BJ (cell line): ENCODE data around the gene PYGO2. TPM values are rescaled to one million over a fixed set of nuclear protein-coding genes. Genes with fewer than 3 reads are reported as not detected.

Source experiments
- CTCF ChIA-PET: fragments of 350-600 bp; formaldehyde crosslinking; extraction: SDS; loops from one replicate; lab custom pipeline; 2021; ENCODE audit warnings: antibody characterized with exemption, inconsistent platforms; lab: Yijun Ruan, JAX
- POLR2A ChIA-PET: fragments of 300-600 bp; sonication (Branson Sonifier 250); formaldehyde crosslinking; extraction: SDS; loops from one replicate; lab custom pipeline; 2021; ENCODE audit warnings: antibody characterized with exemption; lab: Charles Lee
- DNase-seq: peaks from one replicate; pipeline ENCODE4 v3.0.0-alpha.2; 2011; ENCODE audit warnings: low read depth
- H3K27me3 ChIP-seq: 2 replicates; pipeline ENCODE4 v1.6.0; 2011; ENCODE audit warnings: low read length; ENCODE audit not compliant: control insufficient read depth, insufficient read depth
- H3K36me3 ChIP-seq: 2 replicates; pipeline ENCODE4 v1.5.1; 2011; ENCODE audit warnings: low read length; ENCODE audit not compliant: control insufficient read depth, insufficient read depth
- H3K4me3 ChIP-seq: 2 replicates; pipeline ENCODE4 v1.5.1; 2011; ENCODE audit warnings: low read depth, mild to moderate bottlenecking, control low read depth, low read length
- CTCF ChIP-seq: IDR thresholded peaks from 2 replicates; pipeline ENCODE4 v1.5.1; 2011; ENCODE audit warnings: low read depth, mild to moderate bottlenecking, control low read depth, inconsistent platforms, low read length, moderate library complexity; ENCODE audit not compliant: insufficient read depth
- polyA plus RNA-seq: library from polyadenylated mRNA; depleted of rRNA; stranded (reverse); fragments of >200 nt; gene quantifications from 2 replicates; pipeline ENCODE4 v1.2.3, GENCODE V29; 2011

Gene PYGO2
- polyA plus RNA-seq, 1 experiment, result 21.0 TPM

- POLR2A ChIA-PET, result interaction anchor here (0.9 kb wide), 1 partner anchor 12 kb away, joined by 4 read pairs; no protein-coding TSS in a partner anchor
- Histone ChIP-seq H3K4me3 (peak within 1 kb of the TSS; percentile 52), H3K27me3 (no peaks in the 10 kb centered on the region), H3K36me3 (peaks cover 6% of the 10 kb centered on the region)
- peak; percentile 80 for DNase-seq
- CTCF ChIA-PET, result interaction anchor here (0.7 to 5.8 kb wide), 21 partner anchors 7 to 621 kb away, joined by 3 to 36 read pairs (median 5); partner anchors contain the start of genes ADAM15, EFNA4, FLAD1 and LENEP
- peak; percentile 47 for TF ChIP-seq CTCF
These were observed 5.7 kb downstream of the PYGO2 start, which contains the start of gene PBXIP1 for GRCh38 chr1:154955718-154956543. Gene PBXIP1 (minus strand): TSS chr1:154956099. CDS start chr1:154953721, 2,378 bp downstream.

GRCh38 chr1:154955039-154955717, 6.4 kb downstream of the PYGO2 start:
- ChIA-PET CTCF (interaction anchor here (0.7 to 5.8 kb wide), 21 partner anchors 8 to 518 kb away, joined by 3 to 36 read pairs (median 5); partner anchors contain the start of genes ADAM15, EFNA4, FLAD1 and LENEP), POLR2A (interaction anchor here (0.6 to 0.9 kb wide), 2 partner anchors 12 to 492 kb away, joined by 3 to 4 read pairs; no protein-coding TSS in a partner anchor)
- no peak for TF ChIP-seq CTCF
- H3K36me3 ChIP-seq, result peaks cover 8% of the 10 kb centered on the region
- H3K4me3 ChIP-seq, result peak overlapping the region; percentile 52
- no peak for DNase-seq
- H3K27me3 ChIP-seq, result no peaks in the 10 kb centered on the region

DNA sequence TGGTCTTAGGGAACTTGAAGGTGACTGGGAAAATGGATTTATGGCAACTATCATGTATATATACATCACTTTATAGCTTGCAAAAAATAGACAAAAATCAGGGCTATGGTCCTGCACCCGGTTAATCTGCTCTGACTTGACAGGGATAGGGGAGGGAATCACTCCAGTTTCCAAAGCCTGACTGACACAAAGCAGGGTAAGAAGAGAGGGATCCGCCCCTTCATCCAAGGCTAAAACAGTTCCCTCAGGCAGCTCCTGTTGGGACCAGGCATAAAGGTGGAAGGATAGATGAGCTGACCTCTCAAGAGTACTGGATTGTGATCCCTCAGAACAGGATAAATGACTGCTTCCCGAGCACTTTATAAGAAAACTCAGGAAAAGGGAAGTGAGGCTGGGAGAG, 7.0 kb downstream of the PYGO2 start:
- DNase-seq, result no peak
- no peaks in the 10 kb centered on the region for H3K27me3 ChIP-seq
- POLR2A ChIA-PET, result interaction anchor here (0.6 kb wide), 1 partner anchor 491 kb away, joined by 3 read pairs; no protein-coding TSS in a partner anchor
- CTCF ChIA-PET, result interaction anchor here (0.8 to 5.8 kb wide), 9 partner anchors 9 to 107 kb away, joined by 3 to 36 read pairs (median 5); partner anchors contain the start of genes ADAM15, LENEP, PMVK and SHC1
- no peak for TF ChIP-seq CTCF
- H3K36me3 ChIP-seq, result peaks cover 8% of the 10 kb centered on the region
- no peak overlapping the region for H3K4me3 ChIP-seq

DNA sequence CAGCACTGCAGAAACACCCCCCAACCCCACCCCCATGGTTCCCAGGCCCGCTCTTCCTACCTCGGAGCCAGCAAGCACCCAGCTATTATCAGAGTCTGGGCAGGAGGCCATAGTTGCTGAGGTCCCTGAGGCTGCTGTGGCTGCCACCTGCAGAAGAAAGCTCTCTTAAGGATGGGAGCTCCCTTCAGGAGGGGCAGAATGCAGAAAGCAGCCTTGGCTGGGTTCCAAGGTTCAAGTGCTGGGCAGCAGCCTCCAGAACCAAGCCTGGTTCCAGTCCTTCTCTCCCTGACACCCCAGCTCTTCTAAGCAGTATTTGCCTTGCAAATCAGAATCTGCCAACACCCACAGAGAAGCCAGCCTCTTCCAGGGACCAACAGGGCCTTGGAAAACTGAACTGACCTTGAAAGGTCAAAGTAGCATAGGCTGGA, 8.0 kb downstream of the PYGO2 start:
- POLR2A ChIA-PET, result no interaction called here
- CTCF ChIA-PET, result interaction anchor here (2.7 to 5.8 kb wide), 3 partner anchors 17 to 64 kb away, joined by 9 to 36 read pairs (median 30); partner anchors contain the start of gene SHC1
- peaks cover 5% of the 10 kb centered on the region for H3K36me3 ChIP-seq
- no peak overlapping the region for H3K4me3 ChIP-seq
- TF ChIP-seq CTCF, result no peak
- no peaks in the 10 kb centered on the region for H3K27me3 ChIP-seq
- no peak for DNase-seq
